A204.1 (cell line): ENCODE results near the gene CTBP1.

Source experiments
- FAIRE-seq: peaks from 2 replicates; lab custom pipeline; 2012; peaks lifted over from hg19 to GRCh38; lab: Jason Lieb, UNC

CTBP1 gene

GRCh38 chr4:1249731-1250526 is 999 bp upstream of the CTBP1 start:
- FAIRE-seq = no peak

- FAIRE-seq = no peak
Observed at GRCh38 chr4:1249148-1249730, 309 bp upstream of the CTBP1 start.

DNA sequence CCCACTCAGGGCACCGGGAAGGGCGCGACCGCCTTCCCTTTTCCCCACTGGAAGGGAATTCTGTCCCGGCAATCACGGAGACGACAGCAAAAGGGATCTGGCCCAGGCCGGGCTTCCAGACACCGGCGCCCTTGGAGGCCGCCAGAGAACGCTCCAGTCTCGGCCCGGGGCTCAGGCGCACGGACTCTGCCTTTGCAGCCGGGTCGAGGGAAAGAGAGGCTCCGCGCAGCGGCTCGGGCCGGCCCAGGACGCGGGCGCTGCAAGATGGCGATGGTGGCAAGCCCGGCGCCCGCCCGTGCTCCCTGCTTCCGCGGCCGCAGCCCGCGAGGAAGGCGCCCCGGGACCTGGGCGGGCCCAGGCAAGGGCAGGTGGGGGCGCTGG is 1.1 kb downstream of the CTBP1 start:
- FAIRE-seq = no peak

DNA sequence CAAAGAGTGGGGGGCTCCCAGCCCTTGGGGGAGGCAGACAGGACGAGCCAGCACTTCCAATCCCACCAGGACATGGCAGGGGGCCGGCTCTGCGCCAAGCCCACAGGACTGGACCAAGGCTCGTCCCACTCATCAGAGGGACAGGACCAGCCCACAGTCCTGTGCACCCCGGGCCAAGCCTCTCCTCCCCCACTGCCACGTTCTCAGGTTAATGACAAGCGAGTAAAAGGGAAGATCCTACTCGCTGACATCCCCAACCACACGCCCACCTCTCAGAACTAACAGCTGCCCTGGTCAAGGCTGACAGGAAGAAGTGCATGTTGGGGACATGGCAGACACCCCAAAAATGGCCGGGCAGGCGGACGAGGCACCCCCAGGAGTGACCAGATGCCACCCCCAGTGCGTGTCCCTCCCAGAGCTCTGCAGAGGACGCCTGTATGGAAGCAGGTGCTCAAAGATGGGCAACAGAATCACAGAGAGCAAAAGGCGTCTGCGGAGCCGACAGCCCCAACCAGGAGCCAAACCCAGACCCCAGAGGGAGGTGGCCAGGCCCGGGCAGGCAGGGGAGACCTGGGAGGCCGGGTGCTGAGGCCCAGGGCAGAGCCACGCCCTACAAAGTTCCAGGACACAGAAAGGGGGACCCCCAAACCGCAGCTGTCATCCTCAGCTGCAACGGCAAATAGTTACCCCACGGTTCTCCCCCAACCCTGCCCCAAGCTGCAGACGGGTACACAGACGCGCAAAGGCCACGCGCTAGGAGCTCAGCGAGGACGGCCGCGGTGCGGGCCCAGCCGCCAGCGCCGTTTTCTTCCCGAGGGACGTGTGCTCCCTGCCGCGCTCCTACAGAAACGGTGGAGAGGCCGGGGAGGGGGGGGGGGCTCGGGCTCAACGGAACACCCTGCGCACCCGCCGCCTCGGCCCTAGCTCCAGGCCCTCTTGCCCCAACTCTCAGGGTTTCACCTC is 1.7 kb downstream of the CTBP1 start:
- FAIRE-seq = no peak

- FAIRE-seq = no peak
Observed at GRCh38 chr4:1246111-1246881, 2.6 kb downstream of the CTBP1 start.

DNA sequence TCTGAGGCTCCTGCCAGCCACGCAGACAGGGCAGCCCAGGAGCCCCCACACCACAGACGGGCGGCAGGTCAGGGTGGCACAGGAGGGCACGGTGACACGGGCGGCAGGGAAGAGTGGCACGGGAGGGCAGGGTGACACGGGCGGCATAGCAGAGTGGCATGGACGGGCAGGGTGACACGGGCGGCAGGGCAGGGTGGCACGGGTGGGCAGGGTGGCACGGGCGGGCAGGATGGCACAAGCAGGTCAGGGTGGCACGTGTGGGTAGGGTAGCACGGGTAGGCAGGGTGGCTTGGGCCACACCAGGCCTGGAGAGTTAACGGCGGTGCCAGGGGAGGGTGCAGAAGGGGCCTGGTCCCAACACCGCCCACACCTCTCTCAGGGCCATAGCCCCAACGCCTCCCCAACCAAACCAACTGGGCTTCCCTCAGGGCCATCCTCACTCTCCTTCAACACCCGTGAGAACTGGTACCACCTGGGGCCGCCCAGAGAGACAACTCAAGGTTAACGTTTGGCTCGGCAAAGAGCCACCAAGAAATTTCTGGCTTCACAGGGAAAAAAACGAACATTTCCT is 3.4 kb downstream of the CTBP1 start:
- no peak for FAIRE-seq

DNA sequence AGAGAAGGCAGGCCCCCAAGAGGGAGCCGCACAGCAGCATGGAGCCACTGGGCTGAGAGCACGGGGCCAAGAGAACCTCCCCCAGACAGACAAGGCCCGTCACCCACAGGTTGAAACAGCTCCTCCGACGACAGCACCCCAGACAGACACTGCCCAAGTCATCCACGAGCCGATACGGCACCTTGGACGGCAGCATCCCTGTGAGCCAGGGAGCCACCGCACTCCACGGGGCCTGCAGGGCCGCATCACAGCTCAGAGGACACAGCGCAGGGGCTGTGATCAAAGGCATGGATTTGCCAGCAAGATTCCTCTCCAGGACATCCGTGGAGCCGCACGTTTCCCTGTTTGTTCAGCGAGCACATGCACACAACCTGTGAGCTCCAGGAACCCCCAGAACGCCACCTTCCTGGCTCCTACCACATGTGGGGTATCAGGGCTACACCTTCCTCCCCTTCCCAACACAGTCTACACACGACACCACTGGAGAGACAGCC is 3.9 kb downstream of the CTBP1 start:
- FAIRE-seq = no peak

GRCh38 chr4:1244081-1244977 is 4.6 kb downstream of the CTBP1 start:
- FAIRE-seq = no peak

GRCh38 chr4:1243451-1244080 is 5.4 kb downstream of the CTBP1 start:
- no peak for FAIRE-seq

DNA sequence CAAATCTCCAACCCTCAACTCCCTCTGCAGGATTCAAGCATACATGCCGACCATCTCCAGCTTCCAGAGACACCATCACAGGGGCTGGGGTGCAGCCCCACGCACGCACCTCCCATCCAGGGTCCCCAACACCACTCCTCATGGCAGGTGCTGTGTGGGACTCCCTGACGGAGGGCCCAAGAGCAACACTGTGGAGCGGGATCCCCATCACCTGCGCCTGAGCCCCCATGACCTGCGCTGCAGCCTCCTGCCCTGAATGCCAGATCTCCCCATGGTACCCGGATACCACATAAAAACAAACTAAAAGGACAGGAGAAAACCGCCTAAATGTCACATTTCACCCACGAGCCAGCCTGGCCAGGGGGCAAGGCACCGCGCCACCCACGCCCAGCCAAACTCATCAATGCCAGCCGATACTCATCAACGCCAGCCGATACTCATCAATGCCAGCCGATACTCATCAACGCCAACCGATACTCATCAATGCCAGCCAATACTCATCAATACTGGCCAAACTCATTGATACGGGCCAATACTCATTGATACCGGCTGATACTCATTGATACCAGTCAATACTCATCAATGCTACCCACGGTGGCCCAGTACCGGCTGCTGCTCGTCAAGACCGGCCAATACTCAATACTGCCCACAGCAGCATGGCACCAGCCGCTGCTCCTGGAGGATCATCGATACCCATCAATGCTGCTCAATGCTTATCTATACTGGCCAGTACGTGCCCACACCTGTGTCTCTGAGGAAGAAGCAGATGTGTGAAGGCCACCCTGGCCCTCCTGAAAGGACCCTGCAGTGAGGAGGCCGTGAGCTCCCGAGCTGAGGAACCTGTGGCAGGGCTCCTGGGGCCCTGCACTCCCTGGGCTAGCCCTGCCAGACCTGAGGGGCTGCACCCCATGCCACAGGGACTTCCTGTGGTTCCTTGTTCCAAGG is 6.2 kb downstream of the CTBP1 start:
- no peak for FAIRE-seq

- FAIRE-seq = no peak
Observed at GRCh38 chr4:1241936-1242505, 6.9 kb downstream of the CTBP1 start.

- no peak for FAIRE-seq
Observed at GRCh38 chr4:1241466-1241935, 7.4 kb downstream of the CTBP1 start.

GRCh38 chr4:1240721-1241465 is 8.0 kb downstream of the CTBP1 start:
- FAIRE-seq = no peak

GRCh38 chr4:1239950-1240307 is 9.0 kb downstream of the CTBP1 start:
- FAIRE-seq = no peak

DNA sequence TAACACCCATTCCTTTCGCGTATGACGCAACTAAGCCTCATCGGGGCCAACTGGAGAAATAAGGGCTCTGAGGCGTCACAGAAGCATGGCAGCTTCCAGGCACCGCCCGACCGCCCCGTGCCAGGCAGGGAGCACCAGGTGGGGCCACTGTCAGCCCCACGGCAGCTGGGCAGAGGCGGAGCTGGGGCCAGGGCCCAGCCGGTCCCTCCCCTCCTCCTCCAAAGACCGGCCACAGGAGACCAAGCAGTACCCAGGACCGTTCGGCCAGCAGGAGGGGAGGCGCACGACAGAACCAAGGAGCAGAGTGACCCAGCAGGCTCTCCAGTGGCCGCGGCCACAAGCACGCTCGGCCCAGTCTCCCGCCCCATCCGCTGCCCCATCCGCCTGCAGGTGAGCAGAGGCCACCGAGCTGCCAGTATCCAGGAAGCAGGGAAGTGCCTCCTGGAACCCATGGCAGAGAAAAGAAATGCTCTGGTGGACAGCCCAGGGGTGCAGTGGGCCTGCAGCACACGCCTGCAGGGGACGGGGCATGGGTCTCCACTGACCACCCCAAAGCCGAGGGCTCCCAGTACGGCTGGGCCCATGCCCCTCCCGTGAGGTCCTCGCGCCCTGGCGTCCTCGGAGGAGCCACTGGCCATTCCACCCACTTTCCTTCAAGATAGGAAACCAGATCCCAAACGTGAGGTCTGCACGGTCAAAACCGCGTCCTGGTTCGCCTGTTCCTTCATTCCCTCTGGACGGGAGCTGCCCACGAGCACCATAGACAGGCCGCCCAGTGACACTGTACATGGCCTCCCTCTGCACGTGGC is 9.6 kb downstream of the CTBP1 start:
- no peak for FAIRE-seq

GRCh38 chr4:1238676-1239000 is 10.3 kb downstream of the CTBP1 start:
- FAIRE-seq = no peak
